Suprapubic skin (tissue), 4 donors: ENCODE measurements around the gene HTATIP2. TPM values are rescaled to one million over a fixed set of nuclear protein-coding genes. Genes with fewer than 3 reads are reported as not detected.
"Not testable (repeated sequence)": the region's sequence is repeated elsewhere in the genome, so short reads cannot be mapped to it uniquely, and the experiment has no call there.

Experiments used
- DNase-seq, 2 donors: peaks; one replicate each; pipeline ENCODE4 v3.0.0-alpha.2; 2019; ENCODE audit warnings: low spot score in 2 of 2
- H3K27ac ChIP-seq: fragments of 200-600 bp; sonication (generic); one replicate; pipeline ENCODE4 v1.5.1; 2019
- H3K27me3 ChIP-seq: fragments of 200-600 bp; sonication (generic); one replicate; pipeline ENCODE4 v1.5.1; 2019
- H3K36me3 ChIP-seq: fragments of 200-600 bp; sonication (generic); one replicate; pipeline ENCODE4 v1.5.1; 2019
- H3K4me1 ChIP-seq: fragments of 200-600 bp; sonication (generic); one replicate; pipeline ENCODE4 v1.5.1; 2019
- H3K4me3 ChIP-seq: fragments of 200-600 bp; sonication (generic); one replicate; pipeline ENCODE4 v1.5.1; 2019; ENCODE audit warnings: mild to moderate bottlenecking
- H3K9me3 ChIP-seq: fragments of 200-600 bp; sonication (generic); one replicate; pipeline ENCODE4 v1.5.1; 2019
- CTCF ChIP-seq, 2 donors: fragments of 200-600 bp in 1 of 2; fragments of 450-650 bp in 1 of 2; sonication (generic) in 1 of 2; IDR thresholded peaks; one replicate each; pipeline ENCODE4 v1.5.1; 2016 to 2019; ENCODE audit warnings: antibody characterized with exemption in 2 of 2, mild to moderate bottlenecking in 1 of 2, moderate library complexity in 1 of 2
- EP300 ChIP-seq: sonication (generic); formaldehyde crosslinking; IDR thresholded peaks from one replicate; pipeline ENCODE4 v1.6.1; 2017; ENCODE audit warnings: antibody characterized with exemption
- POLR2A ChIP-seq, 2 donors: fragments of 450-650 bp; IDR thresholded peaks; one replicate each; pipeline ENCODE4 v1.6.1; 2017; ENCODE audit warnings: antibody characterized with exemption in 2 of 2, mild to moderate bottlenecking in 2 of 2, moderate library complexity in 2 of 2
- POLR2AphosphoS5 ChIP-seq, 3 donors: sonication (generic); formaldehyde crosslinking; IDR thresholded peaks; one replicate each; pipeline ENCODE4 v1.6.1; 2017; ENCODE audit warnings: antibody characterized with exemption in 3 of 3
- WGBS: methylation state at CpG from one replicate; pipeline ENCODE4 v1.1.5; 2018; 5-methylcytosine and 5-hydroxymethylcytosine counted together
- total RNA-seq, 4 donors: library from RNA; depleted of rRNA; stranded (reverse); fragments of >200 nt; gene quantifications; one replicate each; pipeline ENCODE4 v1.1.0, GENCODE V29; 2016

The HTATIP2 gene
- total RNA-seq, 4 donors from 2014 or later, result 24.9 to 67.6 (median 46.4) TPM

GRCh38 chr11:20373147-20373546 is 9.6 kb downstream of the HTATIP2 start:
- Histone ChIP-seq H3K4me1 (peaks cover 5% of the 10 kb centered on the region), H3K27ac (no peak overlapping the region), H3K27me3 (no peaks in the 10 kb centered on the region), H3K36me3 (peaks cover 21% of the 10 kb centered on the region), H3K9me3 (no peaks in the 10 kb centered on the region), H3K4me3 (no peak overlapping the region)
- no peak for TF ChIP-seq POLR2AphosphoS5 (IDR thresholded peaks at IDR 0.05)
- TF ChIP-seq CTCF (IDR thresholded peaks at IDR 0.05), result no peak
- TF ChIP-seq EP300, result no peak
- no peak for TF ChIP-seq POLR2A (IDR thresholded peaks at IDR 0.05)
- DNase-seq, result no peak
- WGBS, result 91% methylated on average over 13 of the region's 13 CpGs

GRCh38 chr11:20373568-20374209 is 10.2 kb downstream of the HTATIP2 start:
- 82% methylated on average over 3 of the region's 3 CpGs for WGBS
- no peaks in the 10 kb centered on the region for H3K4me1 ChIP-seq
- no peaks in the 10 kb centered on the region for H3K9me3 ChIP-seq
- H3K27ac ChIP-seq, result no peak overlapping the region
- DNase-seq, result no peak
- TF ChIP-seq CTCF (IDR thresholded peaks at IDR 0.05) (no peak), POLR2AphosphoS5 (IDR thresholded peaks at IDR 0.05) (no peak), POLR2A (IDR thresholded peaks at IDR 0.05) (no peak), EP300 (no peak)
- H3K4me3 ChIP-seq, result no peak overlapping the region
- H3K27me3 ChIP-seq, result no peaks in the 10 kb centered on the region
- H3K36me3 ChIP-seq, result peaks cover 27% of the 10 kb centered on the region

GRCh38 chr11:20374741-20375300 is 11.3 kb downstream of the HTATIP2 start:
- peaks cover 33% of the 10 kb centered on the region for H3K36me3 ChIP-seq
- no peak for TF ChIP-seq POLR2A (IDR thresholded peaks at IDR 0.05)
- TF ChIP-seq POLR2AphosphoS5 (IDR thresholded peaks at IDR 0.05), result no peak
- TF ChIP-seq EP300, result no peak
- TF ChIP-seq CTCF (IDR thresholded peaks at IDR 0.05), result no peak
- 86% methylated on average over 9 of the region's 9 CpGs for WGBS
- no peaks in the 10 kb centered on the region for H3K9me3 ChIP-seq
- H3K4me3 ChIP-seq, result no peak overlapping the region
- no peaks in the 10 kb centered on the region for H3K27me3 ChIP-seq
- H3K4me1 ChIP-seq, result no peaks in the 10 kb centered on the region
- DNase-seq, result no peak
- no peak overlapping the region for H3K27ac ChIP-seq

- H3K36me3 ChIP-seq, result peaks cover 36% of the 10 kb centered on the region
- 88% methylated on average over 3 of the region's 3 CpGs for WGBS
- no peak for TF ChIP-seq CTCF (IDR thresholded peaks at IDR 0.05)
- no peak for TF ChIP-seq POLR2A (IDR thresholded peaks at IDR 0.05)
- TF ChIP-seq EP300, result no peak
- TF ChIP-seq POLR2AphosphoS5 (IDR thresholded peaks at IDR 0.05), result no peak
These were observed 12.7 kb downstream of the HTATIP2 start for GRCh38 chr11:20376162-20376730.

GRCh38 chr11:20385996-20386395 is 22.5 kb downstream of the HTATIP2 start:
- H3K27ac ChIP-seq, H3K9me3 ChIP-seq, H3K27me3 ChIP-seq, H3K4me3 ChIP-seq, DNase-seq: not testable (repeated sequence)
- Histone ChIP-seq H3K36me3 (peaks cover 21% of the 10 kb centered on the region), H3K4me1 (peaks cover 23% of the 10 kb centered on the region)
- 83% methylated on average over 15 of the region's 15 CpGs for WGBS

More at GRCh38 chr11:20376162-20376730, 12.7 kb downstream of the HTATIP2 start:
- no peaks in the 10 kb centered on the region for H3K9me3 ChIP-seq
- no peaks in the 10 kb centered on the region for H3K4me1 ChIP-seq
- H3K4me3 ChIP-seq, result no peak overlapping the region
- no peak for DNase-seq
- no peaks in the 10 kb centered on the region for H3K27me3 ChIP-seq
- no peak overlapping the region for H3K27ac ChIP-seq
